Gastroesophageal sphincter (tissue), 3 donors: ENCODE measurements around the gene SMG6.

Experiments used
- CTCF ChIP-seq, 4 experiments: fragments of 200-600 bp in 2 of 4; fragments of 450-650 bp in 2 of 4; sonication (generic) in 1 of 4; IDR thresholded peaks; one replicate each; pipeline ENCODE4 v1.5.1; 2017 to 2019; ENCODE audit warnings: antibody characterized with exemption in 4 of 4, mild to moderate bottlenecking in 2 of 4, moderate library complexity in 2 of 4
- EP300 ChIP-seq: sonication (generic); formaldehyde crosslinking; IDR thresholded peaks from one replicate; pipeline ENCODE4 v1.6.1; 2017; ENCODE audit warnings: antibody characterized with exemption, mild to moderate bottlenecking
- POLR2A ChIP-seq, 2 donors: fragments of 450-650 bp; IDR thresholded peaks; one replicate each; pipeline ENCODE4 v1.6.1; 2017; ENCODE audit warnings: antibody characterized with exemption in 2 of 2, mild to moderate bottlenecking in 2 of 2, moderate library complexity in 1 of 2
- POLR2AphosphoS5 ChIP-seq: sonication (generic); formaldehyde crosslinking; IDR thresholded peaks from one replicate; pipeline ENCODE4 v1.6.1; 2017; ENCODE audit warnings: antibody characterized with exemption

GRCh38 chr17:2058586-2059546, 244.7 kb downstream of the SMG6 start:
- peak in 3 of 4 experiments; percentile 83 to 85 (median 84) for TF ChIP-seq CTCF (IDR thresholded peaks at IDR 0.05)
- TF ChIP-seq POLR2A (IDR thresholded peaks at IDR 0.05) = no peak
- TF ChIP-seq POLR2AphosphoS5 = peak; percentile 10
- TF ChIP-seq EP300 = no peak
